DOHH2 (cell line): Measurements from ENCODE around the gene DENND6A.

Source experiments
- H3F3A ChIP-seq: fragments of 200-600 bp; sonication (generic), shearing (Covaris generic); 2 replicates; pipeline ENCODE4 v1.6.0; 2016; ENCODE audit warnings: antibody characterized with exemption, mild to moderate bottlenecking; ENCODE audit not compliant: control insufficient read depth, insufficient read depth
- H3K27ac ChIP-seq: fragments of 200-600 bp; sonication (generic); 2 replicates; pipeline ENCODE4 v1.5.1; 2014; ENCODE audit warnings: low read depth, mild to moderate bottlenecking, low read length, moderate library complexity
- H3K27me3 ChIP-seq: fragments of 200-600 bp; sonication (generic); 2 replicates; pipeline ENCODE4 v1.6.1; 2014; ENCODE audit warnings: mild to moderate bottlenecking, low read length, mixed read lengths; ENCODE audit not compliant: control insufficient read depth
- H3K36me3 ChIP-seq: fragments of 200-600 bp; sonication (generic); 2 replicates; pipeline ENCODE4 v1.6.1; 2014; ENCODE audit warnings: mild to moderate bottlenecking, low read length, moderate library complexity, mixed read lengths; ENCODE audit not compliant: control insufficient read depth
- H3K4me1 ChIP-seq: fragments of 200-600 bp; sonication (generic); 2 replicates; pipeline ENCODE4 v1.6.1; 2014; ENCODE audit warnings: mild to moderate bottlenecking, low read length, mixed read lengths; ENCODE audit not compliant: control insufficient read depth
- H3K4me2 ChIP-seq: fragments of 200-600 bp; sonication (generic); 2 replicates; pipeline ENCODE4 v1.6.0; 2014; ENCODE audit warnings: mild to moderate bottlenecking, low read length, moderate library complexity
- H3K4me3 ChIP-seq: fragments of 200-600 bp; sonication (generic); 2 replicates; pipeline ENCODE4 v1.5.1; 2014; ENCODE audit warnings: mild to moderate bottlenecking, low read length, mixed read lengths
- H3K79me2 ChIP-seq: fragments of 200-600 bp; sonication (generic); 2 replicates; pipeline ENCODE4 v1.6.1; 2014; ENCODE audit warnings: mild to moderate bottlenecking, low read length, mixed read lengths; ENCODE audit not compliant: control insufficient read depth
- H3K9me2 ChIP-seq: fragments of 200-600 bp; sonication (generic); replicated peaks from 2 replicates; pipeline ENCODE4 v1.6.1; 2014; ENCODE audit warnings: mild to moderate bottlenecking, low read length, mixed read lengths; ENCODE audit not compliant: control insufficient read depth
- H3K9me3 ChIP-seq: fragments of 200-600 bp; sonication (generic); 2 replicates; pipeline ENCODE4 v1.6.1; 2014; ENCODE audit warnings: antibody characterized with exemption, low read length, mixed read lengths; ENCODE audit not compliant: control insufficient read depth, insufficient read depth
- H4K20me1 ChIP-seq: fragments of 200-600 bp; sonication (generic); 2 replicates; pipeline ENCODE4 v1.6.0; 2014; ENCODE audit warnings: low read depth, mild to moderate bottlenecking, antibody characterized with exemption, low read length, moderate library complexity; ENCODE audit not compliant: control insufficient read depth, insufficient read depth
- CTCF ChIP-seq: fragments of 200-600 bp; sonication (generic); IDR thresholded peaks from one replicate; pipeline ENCODE4 v1.5.1; 2014; ENCODE audit warnings: antibody characterized with exemption, mild to moderate bottlenecking, low read depth, low read length; ENCODE audit not compliant: poor library complexity, severe bottlenecking
- EZH2phosphoT487 ChIP-seq: fragments of 200-600 bp; sonication (generic); IDR thresholded peaks from 2 replicates; pipeline ENCODE4 v1.6.1; 2017; ENCODE audit warnings: borderline replicate concordance, mild to moderate bottlenecking, antibody characterized with exemption, low read length, moderate library complexity, mixed read lengths

The DENND6A gene

GRCh38 chr3:57577801-57578200 is 115.1 kb downstream of the DENND6A start:
- H3K9me2 ChIP-seq = no peaks in the 10 kb centered on the region
- no peaks in the 10 kb centered on the region for H3K27me3 ChIP-seq
- TF ChIP-seq CTCF = no peak
- H3F3A ChIP-seq = no peaks in the 10 kb centered on the region
- H3K9me3 ChIP-seq = no peaks in the 10 kb centered on the region
- H4K20me1 ChIP-seq = peaks cover 4% of the 10 kb centered on the region; the same call in 1 of the 2 replicates
- H3K36me3 ChIP-seq = peaks cover 80% of the 10 kb centered on the region
- no peak overlapping the region for H3K27ac ChIP-seq
- H3K4me3 ChIP-seq = no peak overlapping the region
- H3K79me2 ChIP-seq = peaks cover 68% of the 10 kb centered on the region
- peaks cover 4% of the 10 kb centered on the region for H3K4me1 ChIP-seq
- no peak overlapping the region for H3K4me2 ChIP-seq

GRCh38 chr3:57575966-57576626 is 116.8 kb downstream of the DENND6A start:
- Histone ChIP-seq H3K79me2 (peaks cover 55% of the 10 kb centered on the region), H4K20me1 (no peaks in the 10 kb centered on the region), H3F3A (no peaks in the 10 kb centered on the region), H3K36me3 (peaks cover 78% of the 10 kb centered on the region), H3K4me3 (no peak overlapping the region), H3K4me2 (no peak overlapping the region), H3K4me1 (no peaks in the 10 kb centered on the region), H3K9me2 (no peaks in the 10 kb centered on the region), H3K27ac (no peak overlapping the region), H3K27me3 (no peaks in the 10 kb centered on the region), H3K9me3 (no peaks in the 10 kb centered on the region)
- TF ChIP-seq EZH2phosphoT487 (no peak), CTCF (no peak)
